Endothelial cell of umbilical vein (primary cell): ENCODE results near the gene LPP. TPM values are rescaled to one million over a fixed set of nuclear protein-coding genes. Genes with fewer than 3 reads are reported as not detected.

Source experiments
- BruUV-seq: library from RNA; stranded (reverse); fragments of 400-500 nt; replicated peaks from 2 replicates; lab custom pipeline; 2021; lab: Mats Ljungman, UMichigan
- CTCF ChIA-PET: fragments of 300-600, 350-600 bp; sonication (Branson Sonifier 250); formaldehyde crosslinking; loops from one replicate; lab custom pipeline; 2021; ENCODE audit warnings: antibody characterized with exemption, inconsistent platforms; lab: Charles Lee
- POLR2A ChIA-PET: fragments of 300-600, 350-600 bp; sonication (Branson Sonifier 250); formaldehyde crosslinking; loops from one replicate; lab custom pipeline; 2021; ENCODE audit warnings: antibody characterized with exemption, inconsistent platforms; lab: Charles Lee
- DNase-seq: peaks from one replicate; pipeline ENCODE4 v3.0.0-alpha.2; 2011; ENCODE audit warnings: low read depth, low spot score
- FAIRE-seq: peaks from 2 replicates; lab custom pipeline; 2011; peaks lifted over from hg19 to GRCh38; lab: Jason Lieb, UNC
- H2AFZ ChIP-seq: 2 replicates; pipeline ENCODE4 v1.6.0; 2012; ENCODE audit warnings: low read depth, low read length, control low read depth, inconsistent platforms
- H3K27ac ChIP-seq: 2 replicates; pipeline ENCODE4 v1.5.1; 2011; ENCODE audit warnings: low read depth, mild to moderate bottlenecking, control low read depth, low read length, moderate library complexity; ENCODE audit not compliant: insufficient read depth
- H3K27me3 ChIP-seq, 2 experiments: 2 replicates each; pipeline versions ENCODE4 v1.6.0 to v1.6.1; 2011; ENCODE audit warnings: low read length in 2 of 2, mixed read lengths in 1 of 2; ENCODE audit not compliant: control insufficient read depth in 2 of 2, insufficient read depth in 2 of 2
- H3K36me3 ChIP-seq, 2 experiments: 2 replicates in 1 of 2; 3 replicates in 1 of 2; pipeline ENCODE4 v1.5.1; 2011; ENCODE audit warnings: low read length in 2 of 2, mild to moderate bottlenecking in 1 of 2, moderate library complexity in 1 of 2; ENCODE audit not compliant: control insufficient read depth in 2 of 2, insufficient read depth in 2 of 2; ENCODE audit errors: extremely low read depth in 1 of 2
- H3K4me1 ChIP-seq: 3 replicates; pipeline ENCODE4 v1.5.1; 2011; ENCODE audit warnings: mild to moderate bottlenecking, low read length; ENCODE audit not compliant: control insufficient read depth, insufficient read depth; ENCODE audit errors: extremely low read depth
- H3K4me2 ChIP-seq: 2 replicates; pipeline ENCODE4 v1.6.1; 2011; ENCODE audit warnings: low read length, control low read depth, mixed read lengths; ENCODE audit not compliant: insufficient read depth
- H3K4me3 ChIP-seq, 3 experiments: fragments of 200-600 bp in 1 of 3; sonication (generic), shearing (Covaris generic) in 1 of 3; replicated peaks in 1 of 3; 2 replicates each; pipeline ENCODE4 v1.5.1; 2011 to 2016; ENCODE audit warnings: control low read depth in 3 of 3, low read length in 3 of 3, mild to moderate bottlenecking in 2 of 3, inconsistent platforms in 1 of 3, low read depth in 1 of 3, moderate library complexity in 1 of 3; ENCODE audit not compliant: insufficient read depth in 1 of 3
- H3K79me2 ChIP-seq: 2 replicates; pipeline ENCODE4 v1.6.0; 2012; ENCODE audit warnings: low read length, inconsistent platforms; ENCODE audit not compliant: control insufficient read depth, insufficient read depth
- H3K9ac ChIP-seq: replicated peaks from 2 replicates; pipeline ENCODE3; 2011; ENCODE audit warnings: low read length, control low read depth; ENCODE audit not compliant: insufficient read depth; ENCODE audit errors: extremely low read depth
- H3K9me1 ChIP-seq: replicated peaks from 3 replicates; pipeline ENCODE4 v1.6.0; 2011; ENCODE audit warnings: mild to moderate bottlenecking, low read length; ENCODE audit not compliant: control insufficient read depth, insufficient read depth; ENCODE audit errors: extremely low read depth
- H3K9me3 ChIP-seq: replicated peaks from 2 replicates; pipeline ENCODE4 v1.5.1; 2012; ENCODE audit warnings: low read length, inconsistent platforms; ENCODE audit not compliant: control insufficient read depth, insufficient read depth
- H4K20me1 ChIP-seq: replicated peaks from 2 replicates; pipeline ENCODE3; 2011; ENCODE audit warnings: mild to moderate bottlenecking, low read length; ENCODE audit not compliant: control insufficient read depth, insufficient read depth; ENCODE audit errors: extremely low read depth
- EZH2 ChIP-seq: IDR thresholded peaks from 2 replicates; pipeline ENCODE4 v1.6.1; 2012; ENCODE audit warnings: borderline replicate concordance, low read depth, mild to moderate bottlenecking, moderate library complexity, low read length, inconsistent platforms; ENCODE audit not compliant: severe bottlenecking
- FOS ChIP-seq: IDR thresholded peaks from 2 replicates; pipeline ENCODE4 v1.6.1; 2011; ENCODE audit warnings: mild to moderate bottlenecking, low read length, moderate library complexity, borderline replicate concordance; ENCODE audit not compliant: insufficient read depth
- GATA2 ChIP-seq: IDR thresholded peaks from 2 replicates; pipeline ENCODE4 v1.7.0; 2011; ENCODE audit warnings: low read depth, mild to moderate bottlenecking, moderate library complexity, mixed read lengths, low read length; ENCODE audit not compliant: insufficient read length, insufficient read depth
- JUN ChIP-seq: IDR thresholded peaks from 2 replicates; pipeline ENCODE4 v1.6.1; 2011; ENCODE audit warnings: borderline replicate concordance, low read depth; ENCODE audit not compliant: insufficient read length, insufficient read depth
- MYC ChIP-seq: IDR thresholded peaks from one replicate; pipeline ENCODE4 v1.6.1; 2011; ENCODE audit warnings: mild to moderate bottlenecking, low read depth, low read length
- POLR2A ChIP-seq: IDR thresholded peaks from 2 replicates; pipeline ENCODE4 v1.6.1; 2012; ENCODE audit warnings: low read depth, mild to moderate bottlenecking, control low read depth, low read length
- POLR2AphosphoS5 ChIP-seq: IDR thresholded peaks from 2 replicates; pipeline ENCODE4 v1.6.1; 2012; ENCODE audit warnings: low read depth, mild to moderate bottlenecking, control low read depth, low read length, moderate library complexity; ENCODE audit not compliant: insufficient read depth
- dilution Hi-C: fragments of 300-500 bp; cut with MboI; formaldehyde crosslinking; loops from one replicate; pipeline ENCODE4 v1.15.0; 2019; ENCODE audit warnings: low sequenced_read_pairs; ENCODE audit not compliant: extremely low pct_ligation_motif_present
- intact Hi-C: fragments of 100-400 bp; cut with micrococcal nuclease; formaldehyde crosslinking; loops from one replicate; pipeline ENCODE4 v1.10.0; 2022
- polyA plus RNA-seq, 4 experiments: library from polyadenylated mRNA; depleted of rRNA in 3 of 4; stranded (reverse) in 3 of 4; unstranded in 1 of 4; fragments of >200 nt; gene quantifications; 2 replicates each; pipeline versions ENCODE4 v1.2.1 to v1.2.3, GENCODE V29; 2011 to 2012; ENCODE audit warnings: missing spikeins in 1 of 4
- total RNA-seq: library from RNA; stranded (reverse); gene quantifications from 2 replicates; pipeline ENCODE4 v1.2.3, GENCODE V29; 2021
- TF ChIP-seq, protein P1 (sequence below), 2 donors: IDR thresholded peaks; 1 replicate in 1 of 2; 2 replicates in 1 of 2; pipeline ENCODE4 v1.5.1; 2011; ENCODE audit warnings: low read length in 2 of 2, mild to moderate bottlenecking in 2 of 2, moderate library complexity in 2 of 2, control low read depth in 1 of 2, inconsistent platforms in 1 of 2, low read depth in 1 of 2; ENCODE audit not compliant: insufficient read depth in 1 of 2; ENCODE audit errors: extremely low read depth in 1 of 2
- TF ChIP-seq, protein P2 (sequence below): IDR thresholded peaks from 2 replicates; pipeline ENCODE4 v1.6.1; 2011; ENCODE audit not compliant: insufficient read depth, insufficient read length

Gene LPP
- total and polyA plus RNA-seq, 2 donors (not counting 3 experiments of a cell fraction or from before 2014, with no cell fraction given): 16.9 to 153 TPM

DNA sequence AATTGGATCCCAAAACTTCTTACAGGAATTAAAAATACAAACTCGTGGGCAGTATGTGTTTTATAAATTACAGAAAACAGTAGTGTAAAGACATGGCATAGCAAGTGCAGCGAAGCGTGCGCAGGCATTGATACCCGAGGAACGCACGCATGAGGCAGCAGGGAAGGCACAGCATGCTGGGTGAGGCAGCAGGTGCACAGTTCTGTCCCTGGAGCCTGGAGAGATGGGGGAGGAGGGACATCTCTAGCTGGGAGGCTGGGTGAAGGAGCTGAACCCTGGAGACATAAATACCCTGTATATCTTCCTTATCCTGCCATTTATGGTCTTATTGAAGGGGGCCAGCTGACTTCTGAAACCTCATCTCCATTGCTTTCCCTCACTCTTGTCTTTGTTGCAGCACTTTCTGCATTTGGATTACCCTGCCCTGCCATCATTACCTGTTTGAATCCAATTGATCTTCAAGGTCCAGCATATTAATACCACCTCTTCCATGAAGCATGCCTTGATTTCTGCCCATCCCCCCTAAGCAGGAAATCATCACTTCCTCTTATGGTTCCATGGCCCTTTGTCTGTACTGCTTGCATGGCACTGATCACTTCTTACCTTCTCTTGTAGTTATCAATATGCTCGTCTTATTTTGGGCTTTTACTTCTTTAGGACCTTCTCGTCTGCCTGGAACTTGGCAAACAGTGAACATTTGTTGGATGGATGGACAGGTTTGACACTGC lies 20.5 kb downstream of the LPP start:
- peaks cover 8% of the 10 kb centered on the region for H3K4me1 ChIP-seq
- TF ChIP-seq JUN: no peak
- TF ChIP-seq FOS: no peak
- TF ChIP-seq, protein P1, sequence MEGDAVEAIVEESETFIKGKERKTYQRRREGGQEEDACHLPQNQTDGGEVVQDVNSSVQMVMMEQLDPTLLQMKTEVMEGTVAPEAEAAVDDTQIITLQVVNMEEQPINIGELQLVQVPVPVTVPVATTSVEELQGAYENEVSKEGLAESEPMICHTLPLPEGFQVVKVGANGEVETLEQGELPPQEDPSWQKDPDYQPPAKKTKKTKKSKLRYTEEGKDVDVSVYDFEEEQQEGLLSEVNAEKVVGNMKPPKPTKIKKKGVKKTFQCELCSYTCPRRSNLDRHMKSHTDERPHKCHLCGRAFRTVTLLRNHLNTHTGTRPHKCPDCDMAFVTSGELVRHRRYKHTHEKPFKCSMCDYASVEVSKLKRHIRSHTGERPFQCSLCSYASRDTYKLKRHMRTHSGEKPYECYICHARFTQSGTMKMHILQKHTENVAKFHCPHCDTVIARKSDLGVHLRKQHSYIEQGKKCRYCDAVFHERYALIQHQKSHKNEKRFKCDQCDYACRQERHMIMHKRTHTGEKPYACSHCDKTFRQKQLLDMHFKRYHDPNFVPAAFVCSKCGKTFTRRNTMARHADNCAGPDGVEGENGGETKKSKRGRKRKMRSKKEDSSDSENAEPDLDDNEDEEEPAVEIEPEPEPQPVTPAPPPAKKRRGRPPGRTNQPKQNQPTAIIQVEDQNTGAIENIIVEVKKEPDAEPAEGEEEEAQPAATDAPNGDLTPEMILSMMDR (IDR thresholded peaks at IDR 0.05; ENCODE audit: extremely low read depth in 1 of 2, insufficient read depth in 1 of 2, low read depth in 1 of 2, low read length in 2 of 2): no peak
- no peak for TF ChIP-seq POLR2AphosphoS5
- no peak for TF ChIP-seq MYC
- no peak for TF ChIP-seq EZH2
- no peak for TF ChIP-seq POLR2A
- no peak for TF ChIP-seq GATA2
- TF ChIP-seq, protein P2, sequence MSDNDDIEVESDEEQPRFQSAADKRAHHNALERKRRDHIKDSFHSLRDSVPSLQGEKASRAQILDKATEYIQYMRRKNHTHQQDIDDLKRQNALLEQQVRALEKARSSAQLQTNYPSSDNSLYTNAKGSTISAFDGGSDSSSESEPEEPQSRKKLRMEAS: no peak
- H3K9me3 ChIP-seq: no peaks in the 10 kb centered on the region
- H3K4me2 ChIP-seq: no peak overlapping the region
- H2AFZ ChIP-seq: no peak overlapping the region
- no peaks in the 10 kb centered on the region for H3K9me1 ChIP-seq
- POLR2A ChIA-PET: no interaction called here
- intact Hi-C loops (no loop called here), dilution Hi-C loops (no loop called here)
- no peak overlapping the region for H3K27ac ChIP-seq
- BruUV-seq: no TSS peak
- no peak overlapping the region for H3K9ac ChIP-seq
- CTCF ChIA-PET: interaction anchor here (1.1 to 1.5 kb wide), 2 partner anchors 31 to 427 kb away, joined by 3 to 4 read pairs; no protein-coding TSS in a partner anchor
- H3K4me3 ChIP-seq: no peak overlapping the region
- no peak for FAIRE-seq
- no peaks in the 10 kb centered on the region for H3K27me3 ChIP-seq
- peaks cover 0 to 2% of the 10 kb centered on the region in 2 experiments for H3K36me3 ChIP-seq
- DNase-seq: no peak
- peaks cover 75% of the 10 kb centered on the region for H3K79me2 ChIP-seq
- H4K20me1 ChIP-seq: peaks cover 4% of the 10 kb centered on the region
